Liver (tissue), 3 donors: ENCODE results near the gene PCDHGA9.

ENCODE experiments used
- FOXA1 ChIP-seq: IDR thresholded peaks from 2 replicates; pipeline ENCODE4 v1.6.1; 2016; ENCODE audit warnings: antibody characterized with exemption
- GABPA ChIP-seq, 2 donors: IDR thresholded peaks in 1 of 2; conservative IDR thresholded peaks in 1 of 2; 2 replicates each; pipeline ENCODE4 v1.6.1; 2016; ENCODE audit warnings: antibody characterized with exemption in 2 of 2, mild to moderate bottlenecking in 1 of 2, moderate library complexity in 1 of 2
- JUND ChIP-seq, 2 donors: IDR thresholded peaks; 2 replicates each; pipeline ENCODE4 v1.6.1; 2016; ENCODE audit warnings: antibody characterized with exemption in 2 of 2
- RAD21 ChIP-seq, 2 donors: IDR thresholded peaks; 2 replicates each; pipeline ENCODE4 v1.6.1; 2016; ENCODE audit warnings: antibody characterized with exemption in 2 of 2, mild to moderate bottlenecking in 2 of 2
- RXRA ChIP-seq, 2 donors: IDR thresholded peaks; 2 replicates each; pipeline ENCODE4 v1.6.1; 2017 to 2018; ENCODE audit warnings: antibody characterized with exemption in 2 of 2, mild to moderate bottlenecking in 1 of 2
- TAF1 ChIP-seq: conservative IDR thresholded peaks from 2 replicates; pipeline ENCODE4 v1.6.1; 2016; ENCODE audit warnings: antibody characterized with exemption, mild to moderate bottlenecking
- YY1 ChIP-seq: IDR thresholded peaks from 2 replicates; pipeline ENCODE4 v1.6.1; 2016; ENCODE audit warnings: antibody characterized with exemption, mild to moderate bottlenecking
- TF ChIP-seq, protein P1 (sequence below): fragments of 150-350 bp; IDR thresholded peaks from 2 replicates; pipeline ENCODE4 v1.5.1; 2017; ENCODE audit warnings: improper control_type of control experiment, low read depth, low read length; ENCODE audit not compliant: missing input control
- TF ChIP-seq, protein P2 (sequence below): IDR thresholded peaks from 2 replicates; pipeline ENCODE4 v1.6.1; 2016; ENCODE audit warnings: antibody characterized with exemption, mild to moderate bottlenecking
- donor health status: healthy.
- donor health status: healthy.

DNA sequence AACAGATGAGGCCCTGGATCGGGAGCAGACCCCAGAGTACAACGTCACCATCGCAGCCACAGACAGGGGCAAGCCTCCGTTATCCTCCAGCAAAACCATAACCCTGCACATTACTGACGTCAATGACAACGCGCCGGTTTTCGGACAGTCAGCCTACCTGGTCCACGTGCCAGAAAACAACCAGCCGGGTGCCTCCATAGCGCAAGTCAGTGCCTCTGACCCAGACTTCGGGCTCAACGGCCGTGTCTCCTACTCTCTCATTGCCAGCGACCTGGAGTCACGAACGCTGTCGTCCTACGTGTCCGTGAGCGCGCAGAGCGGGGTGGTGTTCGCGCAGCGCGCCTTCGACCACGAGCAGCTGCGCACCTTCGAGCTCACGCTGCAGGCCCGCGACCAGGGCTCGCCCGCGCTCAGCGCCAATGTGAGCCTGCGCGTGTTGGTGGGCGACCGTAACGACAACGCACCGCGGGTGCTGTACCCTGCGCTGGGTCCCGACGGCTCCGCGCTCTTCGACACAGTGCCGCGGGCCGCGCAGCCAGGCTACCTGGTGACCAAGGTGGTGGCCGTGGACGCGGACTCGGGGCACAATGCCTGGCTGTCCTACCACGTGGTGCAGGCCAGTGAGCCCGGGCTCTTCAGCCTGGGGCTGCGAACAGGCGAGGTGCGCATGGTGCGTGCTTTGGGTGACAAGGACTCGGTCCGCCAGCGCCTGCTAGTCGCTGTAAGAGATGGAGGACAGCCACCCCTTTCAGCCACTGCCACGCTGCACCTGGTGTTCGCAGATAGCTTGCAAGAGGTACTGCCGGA lies 16.7 kb downstream of the PCDHGA9 start:
- TF ChIP-seq, protein P1, sequence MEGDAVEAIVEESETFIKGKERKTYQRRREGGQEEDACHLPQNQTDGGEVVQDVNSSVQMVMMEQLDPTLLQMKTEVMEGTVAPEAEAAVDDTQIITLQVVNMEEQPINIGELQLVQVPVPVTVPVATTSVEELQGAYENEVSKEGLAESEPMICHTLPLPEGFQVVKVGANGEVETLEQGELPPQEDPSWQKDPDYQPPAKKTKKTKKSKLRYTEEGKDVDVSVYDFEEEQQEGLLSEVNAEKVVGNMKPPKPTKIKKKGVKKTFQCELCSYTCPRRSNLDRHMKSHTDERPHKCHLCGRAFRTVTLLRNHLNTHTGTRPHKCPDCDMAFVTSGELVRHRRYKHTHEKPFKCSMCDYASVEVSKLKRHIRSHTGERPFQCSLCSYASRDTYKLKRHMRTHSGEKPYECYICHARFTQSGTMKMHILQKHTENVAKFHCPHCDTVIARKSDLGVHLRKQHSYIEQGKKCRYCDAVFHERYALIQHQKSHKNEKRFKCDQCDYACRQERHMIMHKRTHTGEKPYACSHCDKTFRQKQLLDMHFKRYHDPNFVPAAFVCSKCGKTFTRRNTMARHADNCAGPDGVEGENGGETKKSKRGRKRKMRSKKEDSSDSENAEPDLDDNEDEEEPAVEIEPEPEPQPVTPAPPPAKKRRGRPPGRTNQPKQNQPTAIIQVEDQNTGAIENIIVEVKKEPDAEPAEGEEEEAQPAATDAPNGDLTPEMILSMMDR, result no peak
- TF ChIP-seq JUND (IDR thresholded peaks at IDR 0.05) (no peak), RAD21 (IDR thresholded peaks at IDR 0.05) (no peak), TAF1 (no peak), YY1 (no peak), GABPA (IDR thresholded peaks at IDR 0.05 in 1 of 2, conservative IDR thresholded peaks at IDR 0.05 in 1 of 2) (no peak), FOXA1 (no peak), RXRA (IDR thresholded peaks at IDR 0.05) (no peak)
- TF ChIP-seq, protein P2, sequence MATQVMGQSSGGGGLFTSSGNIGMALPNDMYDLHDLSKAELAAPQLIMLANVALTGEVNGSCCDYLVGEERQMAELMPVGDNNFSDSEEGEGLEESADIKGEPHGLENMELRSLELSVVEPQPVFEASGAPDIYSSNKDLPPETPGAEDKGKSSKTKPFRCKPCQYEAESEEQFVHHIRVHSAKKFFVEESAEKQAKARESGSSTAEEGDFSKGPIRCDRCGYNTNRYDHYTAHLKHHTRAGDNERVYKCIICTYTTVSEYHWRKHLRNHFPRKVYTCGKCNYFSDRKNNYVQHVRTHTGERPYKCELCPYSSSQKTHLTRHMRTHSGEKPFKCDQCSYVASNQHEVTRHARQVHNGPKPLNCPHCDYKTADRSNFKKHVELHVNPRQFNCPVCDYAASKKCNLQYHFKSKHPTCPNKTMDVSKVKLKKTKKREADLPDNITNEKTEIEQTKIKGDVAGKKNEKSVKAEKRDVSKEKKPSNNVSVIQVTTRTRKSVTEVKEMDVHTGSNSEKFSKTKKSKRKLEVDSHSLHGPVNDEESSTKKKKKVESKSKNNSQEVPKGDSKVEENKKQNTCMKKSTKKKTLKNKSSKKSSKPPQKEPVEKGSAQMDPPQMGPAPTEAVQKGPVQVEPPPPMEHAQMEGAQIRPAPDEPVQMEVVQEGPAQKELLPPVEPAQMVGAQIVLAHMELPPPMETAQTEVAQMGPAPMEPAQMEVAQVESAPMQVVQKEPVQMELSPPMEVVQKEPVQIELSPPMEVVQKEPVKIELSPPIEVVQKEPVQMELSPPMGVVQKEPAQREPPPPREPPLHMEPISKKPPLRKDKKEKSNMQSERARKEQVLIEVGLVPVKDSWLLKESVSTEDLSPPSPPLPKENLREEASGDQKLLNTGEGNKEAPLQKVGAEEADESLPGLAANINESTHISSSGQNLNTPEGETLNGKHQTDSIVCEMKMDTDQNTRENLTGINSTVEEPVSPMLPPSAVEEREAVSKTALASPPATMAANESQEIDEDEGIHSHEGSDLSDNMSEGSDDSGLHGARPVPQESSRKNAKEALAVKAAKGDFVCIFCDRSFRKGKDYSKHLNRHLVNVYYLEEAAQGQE, result no peak
